NCI-H128 (cell line): Measurements from ENCODE around the gene PPY.
"Not testable (repeated sequence)": the region's sequence is repeated elsewhere in the genome, so short reads cannot be mapped to it uniquely, and the experiment has no call there.

ENCODE experiments used
- DNase-seq: peaks from one replicate; lab custom pipeline; 2025; ENCODE audit not compliant: unreplicated experiment; lab: John Stamatoyannopoulos, UW

Gene PPY

DNA sequence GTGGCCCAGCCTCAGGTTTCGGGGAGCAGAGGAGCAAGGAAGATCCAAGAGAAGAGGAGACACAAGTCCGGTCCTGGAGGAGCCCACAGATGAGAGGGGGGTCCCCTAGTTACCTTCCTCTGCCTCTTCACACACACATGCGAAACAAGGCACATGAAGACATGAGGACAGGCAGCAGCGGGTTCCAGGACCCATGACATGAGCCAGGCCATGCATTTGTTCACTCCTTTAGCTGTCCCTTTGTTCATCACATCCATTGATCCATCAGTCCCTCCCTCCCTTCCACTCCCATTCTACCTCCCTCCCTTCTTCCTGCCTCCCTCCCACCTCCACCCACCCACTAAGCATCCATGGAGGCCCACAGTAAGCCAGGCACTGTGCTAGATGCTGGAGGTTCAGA lies 9.4 kb downstream of the PPY start:
- no peak for DNase-seq

DNA sequence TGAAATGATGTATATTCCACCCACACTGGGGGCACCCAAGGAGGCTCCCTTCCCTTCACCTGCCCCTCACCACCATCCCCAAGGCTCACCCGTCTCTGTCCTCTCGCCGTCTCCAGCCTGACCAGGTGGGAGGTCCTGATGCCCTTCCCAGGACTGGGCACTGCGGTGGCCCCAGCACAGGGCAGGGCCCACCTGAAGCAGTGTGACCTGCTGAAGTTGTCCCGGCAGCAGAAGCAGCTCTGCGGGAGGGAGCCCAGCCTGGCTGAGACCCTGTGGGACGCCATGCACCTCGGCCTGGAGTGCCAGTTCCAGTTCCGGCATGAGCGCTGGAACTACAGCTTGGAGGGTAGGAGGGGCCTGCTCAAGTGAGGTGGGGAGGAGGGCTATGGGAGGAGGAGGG lies 9.9 kb downstream of the PPY start:
- DNase-seq, result no peak

DNA sequence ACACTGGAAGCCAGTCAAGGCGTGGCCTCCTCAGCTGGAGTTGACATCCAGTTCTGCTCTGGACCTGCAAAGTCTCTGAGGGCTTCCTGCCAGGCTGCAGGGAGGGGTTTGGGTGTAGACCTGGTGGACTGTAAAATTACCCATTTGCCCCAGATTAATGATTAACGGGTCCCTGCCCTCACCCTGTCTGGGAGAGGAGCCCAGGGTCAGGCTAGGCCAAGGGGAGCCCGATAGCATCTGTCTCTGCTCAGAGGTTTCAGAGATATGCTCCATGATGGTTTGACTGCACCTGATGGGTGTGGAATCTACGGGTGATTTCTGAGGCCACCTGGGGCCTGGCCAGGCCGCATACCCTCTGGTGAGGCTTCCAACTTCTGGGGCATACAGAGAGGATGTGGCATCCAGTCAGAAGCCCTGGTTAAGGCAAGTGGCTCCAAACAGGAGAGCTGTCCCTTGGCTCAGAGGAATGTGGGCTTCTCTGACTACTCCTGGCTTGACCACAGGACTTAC lies 11.2 kb downstream of the PPY start:
- DNase-seq, result no peak

DNA sequence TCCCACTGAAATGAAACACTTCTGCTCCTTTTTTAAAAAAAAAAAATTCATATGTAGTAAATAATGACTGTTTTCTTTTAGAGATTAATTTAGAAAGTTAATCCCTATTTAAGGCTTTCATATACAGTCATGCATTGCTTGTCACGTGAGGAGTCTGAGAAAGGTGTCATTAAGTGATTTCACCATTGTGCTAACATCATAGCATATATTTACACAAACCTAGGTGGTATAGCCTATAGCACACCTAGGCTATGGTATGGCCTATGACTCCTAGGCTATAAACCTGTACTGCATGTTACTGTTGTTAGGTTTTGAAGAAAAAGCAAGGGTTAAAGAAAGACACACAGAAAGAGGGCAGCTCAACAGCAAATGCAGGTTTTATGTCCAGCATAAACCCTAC lies 13.7 kb downstream of the PPY start:
- no peak for DNase-seq

DNA sequence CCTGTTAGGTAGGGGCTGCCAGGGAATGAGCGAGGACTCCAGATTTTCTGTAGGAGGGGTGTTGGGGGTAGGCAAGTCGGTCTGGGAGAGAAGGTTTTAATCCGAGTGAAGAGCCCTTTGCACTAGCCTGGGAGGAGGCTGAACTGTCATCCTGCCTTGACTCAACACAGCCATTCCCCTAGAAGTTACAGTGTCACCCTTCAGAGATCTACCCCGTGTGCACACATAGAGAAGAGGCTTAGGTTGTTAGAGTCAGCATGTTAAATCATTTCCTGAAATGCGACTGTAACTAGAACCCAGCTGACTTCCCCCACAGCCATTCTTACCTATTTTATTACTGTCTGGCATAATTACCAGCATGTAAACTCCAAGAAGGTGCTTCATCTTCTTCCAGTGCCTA lies 14.3 kb downstream of the PPY start:
- not testable (repeated sequence) for DNase-seq

DNA sequence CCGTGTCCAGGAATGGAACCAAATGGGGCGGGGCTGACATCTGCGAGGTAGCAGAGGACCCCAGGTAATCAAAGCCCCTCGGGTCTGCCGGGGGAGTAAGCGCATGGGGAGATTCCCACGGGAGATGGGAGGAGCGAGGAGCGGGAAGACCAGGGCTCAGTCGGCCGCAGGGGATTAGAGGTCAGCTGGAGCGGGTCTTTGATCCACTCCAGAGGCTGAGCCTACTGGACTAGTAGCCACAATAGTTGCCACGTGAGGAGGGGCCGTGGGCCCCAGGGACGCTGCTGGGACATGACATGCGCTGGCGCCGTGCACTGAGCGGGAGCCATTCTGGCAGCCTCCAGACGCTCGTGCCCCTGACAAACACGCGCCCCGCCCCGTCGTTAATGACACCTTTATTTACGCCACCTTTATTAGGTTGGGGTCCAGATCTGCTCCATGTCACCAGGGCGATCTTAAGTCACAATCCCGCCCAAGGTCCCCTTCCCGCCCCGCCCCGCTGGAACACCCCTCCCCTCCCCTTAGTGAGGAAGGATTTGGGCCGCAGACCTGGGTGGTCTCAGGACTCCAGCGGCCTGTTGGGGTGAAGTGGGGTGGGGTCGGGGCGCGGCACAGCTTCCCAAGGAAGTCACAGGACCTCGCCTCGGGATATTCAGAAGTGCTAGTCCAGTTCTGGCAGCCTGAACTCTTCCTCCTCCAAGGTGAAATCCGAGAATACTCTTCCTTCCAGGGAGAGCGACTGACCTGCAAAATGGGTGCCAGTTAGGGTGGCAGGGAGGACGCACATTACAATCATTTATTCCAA lies 15.0 kb downstream of the PPY start:
- DNase-seq, result no peak

DNA sequence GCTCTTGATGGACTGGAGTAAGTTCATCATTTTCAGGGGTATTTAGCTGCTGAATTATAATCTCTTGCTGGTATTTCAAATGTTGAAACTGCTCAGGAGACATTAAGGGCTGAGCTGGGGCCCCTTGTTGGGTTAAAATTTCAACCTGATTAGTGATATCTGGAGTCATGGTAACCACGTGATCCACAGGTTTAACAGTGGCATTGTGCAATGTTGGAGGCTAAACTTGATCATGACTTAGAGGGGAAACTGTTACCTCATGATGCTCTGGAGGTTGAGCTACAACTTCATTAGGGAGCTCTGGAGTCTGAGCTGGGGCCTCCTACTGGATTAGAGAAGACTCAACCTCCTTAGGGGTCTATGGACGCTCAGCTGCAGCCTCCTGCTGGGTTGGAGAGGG lies 17.7 kb downstream of the PPY start:
- DNase-seq, result no peak

DNA sequence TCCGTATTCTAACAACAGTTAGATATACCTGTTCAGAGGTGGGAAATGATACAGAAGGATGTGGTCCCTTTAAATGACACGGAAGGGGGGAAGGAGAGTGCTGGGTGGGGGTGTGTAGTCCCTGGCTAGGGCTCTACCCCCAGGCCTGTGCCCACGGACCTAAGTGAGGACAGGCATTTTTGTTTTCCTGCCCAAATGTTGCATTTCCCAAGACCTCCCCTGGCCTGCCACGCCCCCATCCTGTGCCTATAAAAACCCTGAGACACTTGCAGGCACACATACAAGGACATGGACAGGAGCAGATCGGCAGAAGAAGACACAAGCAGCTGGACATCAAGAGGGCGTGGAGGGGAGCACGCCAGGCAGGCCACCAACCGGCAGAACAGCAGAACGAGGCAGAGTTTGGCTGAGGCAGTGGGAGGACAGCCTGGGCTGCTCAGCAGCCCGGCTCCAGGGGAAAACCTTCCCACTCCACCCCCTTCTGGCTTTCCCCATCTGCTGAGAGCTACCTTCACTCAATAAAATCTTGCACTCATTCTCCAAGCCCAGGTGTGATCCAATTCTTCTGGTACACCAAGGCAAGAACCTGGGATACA lies 21.7 kb downstream of the PPY start:
- DNase-seq, result no peak

DNA sequence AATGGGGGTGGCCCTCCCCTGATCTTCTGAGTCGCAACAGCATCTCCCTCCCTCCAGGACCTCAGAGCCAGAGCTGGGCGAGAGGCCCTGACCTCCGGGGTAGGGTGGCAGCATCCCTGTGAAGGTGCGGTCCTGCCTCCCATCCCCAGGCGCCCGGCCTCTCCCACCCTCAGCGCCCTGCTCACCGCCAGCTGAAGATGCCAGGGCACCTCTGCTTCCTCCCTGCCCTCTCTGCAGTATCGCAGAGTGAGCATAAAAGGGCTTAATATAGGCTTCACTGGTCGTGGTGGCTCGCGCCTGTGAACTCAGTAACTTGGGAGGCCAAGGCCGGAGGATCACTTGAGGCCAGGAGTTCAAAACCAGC lies 24.3 kb downstream of the PPY start:
- no peak for DNase-seq

DNA sequence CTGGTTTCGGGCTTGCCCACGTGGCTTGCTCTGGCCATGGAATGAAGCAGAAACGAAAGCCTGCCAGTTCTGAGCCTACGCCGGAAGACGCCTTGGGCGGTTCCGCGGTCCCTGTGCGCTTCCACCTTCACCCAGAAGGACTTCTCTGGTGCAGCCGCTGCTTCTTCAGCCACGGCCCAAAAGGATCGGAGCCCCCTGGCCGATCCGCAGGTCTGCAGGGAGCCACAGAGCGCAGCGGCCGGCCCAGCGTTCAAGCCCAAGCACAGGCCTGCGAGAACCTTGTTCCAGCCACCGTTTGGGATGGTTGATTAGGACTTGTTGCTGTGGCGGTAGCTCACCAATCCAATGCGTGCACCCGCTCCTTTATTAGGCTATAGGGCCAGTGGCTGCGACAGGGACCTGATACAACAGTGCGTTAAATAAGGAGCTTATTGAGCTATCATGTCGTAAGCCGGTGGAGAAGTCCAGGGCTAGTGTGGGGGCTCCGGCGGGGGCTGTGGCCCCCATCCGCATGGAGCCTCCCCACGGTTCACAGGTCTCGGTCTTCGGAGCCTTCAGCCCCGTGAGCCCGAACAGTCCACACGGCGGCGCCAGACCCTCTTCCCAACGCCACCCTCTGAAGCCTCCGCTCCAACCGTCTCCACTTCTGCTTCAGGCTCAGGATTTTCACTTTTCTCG lies 24.8 kb downstream of the PPY start:
- no peak for DNase-seq

DNA sequence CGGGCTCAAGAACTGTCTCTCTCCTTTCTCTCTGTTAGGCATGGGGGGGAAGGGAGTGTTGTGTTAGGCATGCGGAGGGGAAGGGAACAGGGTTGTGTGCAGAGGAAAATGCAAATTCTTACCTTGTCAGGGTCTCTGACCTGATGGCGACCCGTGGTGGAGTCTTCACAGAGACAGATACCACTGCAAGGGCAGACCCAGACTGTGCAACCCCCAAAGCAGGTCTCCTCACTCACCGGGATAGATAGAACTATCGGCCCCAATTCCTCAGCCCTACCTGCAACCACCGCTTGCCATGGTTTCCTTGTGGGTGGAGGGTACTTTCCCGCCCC lies 25.3 kb downstream of the PPY start:
- no peak for DNase-seq

DNA sequence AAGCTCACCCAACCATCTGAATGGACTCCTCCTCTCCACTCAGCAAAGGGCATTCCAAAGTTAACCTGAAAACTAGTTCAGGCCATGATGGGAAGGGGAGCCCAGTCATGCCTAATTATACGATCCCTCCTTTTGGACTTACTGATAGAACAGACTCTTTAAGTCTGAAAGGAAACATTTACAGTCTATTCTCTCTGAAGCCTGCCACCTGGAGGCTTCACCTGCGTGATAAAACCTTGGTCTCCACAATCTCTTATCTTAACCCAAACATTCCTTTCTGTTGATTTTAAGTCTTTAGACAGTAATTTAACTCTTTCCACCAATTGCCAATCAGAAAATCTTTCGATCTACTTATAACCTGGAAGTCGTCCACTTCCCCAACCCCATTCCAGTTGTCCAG lies 25.9 kb downstream of the PPY start:
- no peak for DNase-seq

DNA sequence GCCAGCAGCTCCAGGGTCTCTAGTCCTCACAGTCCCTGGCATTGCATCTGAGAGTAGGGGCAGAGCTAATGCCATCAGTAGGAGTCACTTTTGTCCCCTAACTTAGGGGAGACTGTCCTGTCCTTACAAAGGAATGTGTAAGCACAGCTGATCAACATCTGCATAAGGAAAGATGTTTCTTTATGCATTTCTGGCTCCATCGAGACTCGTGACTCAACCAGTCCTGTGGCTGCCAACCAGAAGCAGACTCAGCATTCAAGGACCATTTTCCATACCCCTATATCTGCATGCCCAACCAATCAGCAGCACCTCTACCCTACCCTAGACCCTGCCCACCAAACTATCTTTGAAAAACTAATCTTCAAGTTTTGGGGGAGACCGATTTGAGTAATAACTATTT lies 26.7 kb downstream of the PPY start:
- no peak for DNase-seq

DNA sequence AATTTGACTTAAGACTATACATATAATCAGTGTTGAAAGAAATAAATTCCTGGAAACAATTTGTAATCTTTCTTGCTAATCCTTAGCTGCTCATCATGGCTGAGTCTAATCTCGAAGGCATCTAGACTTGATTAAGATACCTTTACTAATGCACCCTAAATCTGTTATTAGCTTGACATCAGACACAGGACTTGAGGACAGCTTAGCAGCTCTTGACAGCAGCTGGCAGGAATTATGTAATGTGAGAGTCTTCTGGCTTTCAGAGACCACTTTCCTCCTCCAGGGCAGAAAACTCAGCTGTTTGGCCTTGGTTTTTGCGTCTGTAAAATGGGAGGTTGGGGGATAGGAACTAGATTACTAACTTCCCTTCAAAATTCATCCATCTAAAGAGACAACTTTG lies 27.8 kb downstream of the PPY start:
- DNase-seq, result no peak

DNA sequence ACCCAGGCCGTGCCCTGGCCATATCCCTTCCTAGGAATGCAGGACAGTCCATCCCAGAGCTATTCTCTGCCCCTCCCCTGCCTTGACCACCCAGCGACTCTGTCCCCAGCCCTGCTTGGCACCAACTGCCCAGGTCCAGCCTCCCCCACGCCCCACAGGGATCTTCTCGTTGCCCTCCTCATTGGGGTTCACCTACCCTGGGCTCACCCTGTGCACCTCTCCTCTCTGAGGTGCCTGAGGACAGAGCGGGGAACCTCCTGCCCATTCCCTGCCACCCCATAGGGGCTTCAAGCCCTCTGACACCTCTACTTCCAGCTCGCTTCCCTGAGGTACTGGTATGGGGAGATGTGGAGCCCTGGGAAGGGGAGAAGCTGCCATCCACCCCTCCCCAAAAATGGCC lies 28.7 kb downstream of the PPY start:
- no peak for DNase-seq

DNA sequence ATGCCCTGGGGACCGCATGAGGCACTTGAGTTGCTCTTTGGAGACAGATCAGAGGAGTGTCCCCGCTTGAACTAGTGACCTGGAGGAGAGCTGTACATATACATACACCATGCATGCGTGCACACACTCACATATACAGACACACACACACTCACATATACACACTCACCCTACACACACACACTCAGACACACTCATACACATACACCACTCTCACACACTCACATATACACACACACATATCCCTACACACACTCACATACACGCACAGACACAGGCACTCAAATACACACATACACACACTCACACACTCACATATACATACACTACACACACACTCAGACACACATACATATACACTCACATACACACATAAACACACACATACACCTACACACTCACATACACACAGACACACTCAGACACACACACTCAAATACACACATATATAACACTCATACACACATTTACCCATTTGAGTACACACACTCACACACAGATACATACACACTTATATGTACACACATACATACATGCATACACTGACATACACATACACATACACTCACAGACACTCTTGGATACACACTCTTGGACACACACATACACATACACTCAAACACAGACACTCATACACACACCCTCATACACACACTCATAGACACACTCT lies 29.5 kb downstream of the PPY start:
- no peak for DNase-seq

DNA sequence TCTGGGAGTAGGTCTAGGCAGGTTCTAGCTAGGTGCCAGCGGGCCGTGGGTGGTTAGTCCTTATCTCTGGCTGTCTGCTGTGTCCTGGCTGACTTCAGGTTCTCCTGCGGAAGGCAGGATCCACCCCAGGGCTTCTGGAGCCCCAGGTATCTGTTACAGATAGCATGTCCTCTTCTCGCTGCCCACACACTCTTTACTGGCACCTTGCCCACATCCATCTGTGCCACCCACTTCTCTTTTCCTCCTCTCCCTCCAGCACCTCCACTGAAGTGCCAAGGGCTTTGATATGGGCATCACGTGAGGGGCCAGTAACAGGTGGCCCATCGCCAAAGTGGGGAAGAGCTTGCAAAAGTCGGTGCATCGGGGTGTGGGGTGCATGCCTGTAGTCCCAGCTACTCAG lies 30.4 kb downstream of the PPY start:
- no peak for DNase-seq

DNA sequence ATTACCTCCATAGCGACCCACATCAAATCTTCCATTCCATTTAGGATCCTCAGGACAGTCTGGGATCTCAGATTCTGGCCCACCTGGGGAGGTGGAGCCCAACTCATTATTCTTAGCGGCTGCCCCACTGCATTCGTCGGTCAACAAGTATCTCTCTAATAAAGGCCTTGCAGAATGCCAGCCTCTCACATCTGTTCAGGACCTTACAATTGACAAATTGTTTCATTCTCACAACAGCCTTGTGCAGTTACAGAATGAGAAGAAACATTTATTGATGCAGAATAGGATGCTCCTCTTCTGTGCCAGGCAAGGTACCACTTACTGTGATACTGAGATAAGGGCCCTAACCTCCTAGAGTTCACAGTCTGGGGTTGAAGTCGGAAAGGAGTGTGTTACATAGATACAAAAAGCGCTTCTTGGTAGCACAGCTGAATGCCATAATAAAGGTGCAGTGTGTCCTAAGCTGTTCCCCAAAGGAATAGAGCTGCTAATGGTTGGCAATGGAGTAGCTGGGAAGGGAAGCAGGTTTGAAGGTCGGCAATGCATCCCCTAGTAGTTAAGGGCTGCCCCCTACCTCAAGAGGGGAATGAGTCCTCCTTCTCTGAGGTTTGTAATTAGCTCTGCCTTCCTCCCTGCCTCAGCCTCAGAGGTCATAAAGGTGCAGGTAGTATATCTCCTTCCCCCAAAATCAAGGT lies 32.6 kb downstream of the PPY start:
- DNase-seq, result no peak

DNA sequence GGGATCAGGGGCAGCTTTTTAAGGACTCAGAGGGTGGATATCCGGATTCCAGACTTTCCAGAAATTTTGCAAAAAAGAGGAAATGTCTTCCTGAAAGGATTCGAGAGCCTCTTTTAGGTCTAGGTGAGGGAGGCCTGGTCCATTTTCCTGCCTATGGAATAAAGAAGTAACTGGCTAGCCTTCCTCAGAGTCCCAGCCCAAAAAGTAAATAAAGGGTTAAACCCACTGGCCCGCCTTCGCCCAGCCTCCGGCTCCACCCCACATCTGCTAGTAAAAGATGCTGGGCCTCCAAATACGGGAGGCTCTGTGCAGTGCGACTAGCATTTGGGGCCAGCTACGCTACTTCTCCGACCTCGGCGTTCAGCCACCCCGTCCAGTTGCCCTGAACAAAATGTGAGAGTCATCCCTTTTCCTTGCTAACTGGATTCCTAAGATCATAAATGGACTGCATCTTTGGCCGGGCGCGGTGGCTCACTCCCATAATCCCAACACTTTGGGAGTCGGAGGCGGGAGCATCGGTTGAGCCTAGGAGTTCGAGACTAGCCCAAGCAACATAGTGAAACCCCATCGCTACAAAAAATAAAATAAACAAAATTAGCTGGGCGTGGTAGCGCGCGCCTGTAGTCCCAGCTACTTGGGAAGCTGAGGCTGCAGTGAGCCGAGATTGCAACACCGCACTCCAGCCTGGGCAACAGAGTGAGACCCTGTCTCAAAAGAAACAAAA lies 34.1 kb downstream of the PPY start:
- DNase-seq, result no peak

DNA sequence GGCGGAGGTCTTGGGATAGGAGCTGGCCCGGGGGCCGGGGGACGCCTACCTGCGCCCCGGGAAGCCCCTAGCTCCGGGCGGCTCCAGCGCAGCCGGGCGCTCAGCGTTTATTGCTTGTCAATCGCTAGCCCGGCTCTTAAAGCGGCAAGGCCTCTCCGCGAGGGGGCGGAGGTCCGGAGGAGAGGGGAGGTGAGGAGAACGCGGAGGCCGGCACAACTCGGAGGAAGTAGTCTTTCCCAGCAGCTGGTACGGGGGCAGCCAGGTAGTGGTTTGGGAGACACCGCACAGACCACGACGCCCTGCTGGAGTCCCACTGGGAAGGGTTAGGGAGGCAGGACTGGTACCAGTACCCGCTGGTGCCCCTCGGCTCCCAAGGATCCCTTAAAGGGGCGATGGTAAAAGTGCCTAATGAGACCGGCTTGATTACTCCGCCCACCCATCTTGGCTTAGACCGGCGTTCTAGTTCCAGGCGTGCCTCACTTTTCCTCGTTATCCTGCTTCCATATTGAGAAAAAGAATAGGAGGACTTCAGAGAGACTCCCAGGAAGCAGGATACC lies 34.8 kb downstream of the PPY start, which contains the start of gene MPP2:
MPP2 (minus strand) TSS at position 112 of the 557 bp plus-strand sequence. CDS start 3,076 bp downstream, outside the sequence.
- DNase-seq, result no peak
